ENCODE data around the gene ZNF664.

ZNF664 gene

GRCh38 chr12:124015494-124016461 is 42.8 kb downstream of the ZNF664 start:
- Histone ChIP-seq H3K27ac (ENCODE audit: low read length) (no peak overlapping the region), H3K4me1 (ENCODE audit: control insufficient read depth in 1 of 2, insufficient read depth in 2 of 2, low read length in 2 of 2) (no peaks in the 10 kb centered on the region), H3K9me3 (ENCODE audit: control insufficient read depth in 1 of 2, low read length in 2 of 2) (no peaks in the 10 kb centered on the region), H3K4me3 (ENCODE audit: low read depth in 1 of 2, low read length in 2 of 2) (no peak overlapping the region), H3K27me3 (ENCODE audit: low read depth, low read length) (no peaks in the 10 kb centered on the region), H3K36me3 (ENCODE audit: control insufficient read depth in 1 of 2, insufficient read depth in 2 of 2, low read length in 2 of 2) (peaks cover 17 to 28% of the 10 kb centered on the region in 2 donors)

- Histone ChIP-seq H3K27me3 (ENCODE audit: low read depth, low read length) (no peaks in the 10 kb centered on the region), H3K27ac (ENCODE audit: low read length) (no peak overlapping the region), H3K36me3 (ENCODE audit: control insufficient read depth in 1 of 2, insufficient read depth in 2 of 2, low read length in 2 of 2) (peaks cover 9 to 17% of the 10 kb centered on the region in 2 donors), H3K9me3 (ENCODE audit: control insufficient read depth in 1 of 2, low read length in 2 of 2) (no peaks in the 10 kb centered on the region), H3K4me3 (ENCODE audit: low read depth in 1 of 2, low read length in 2 of 2) (no peak overlapping the region), H3K4me1 (ENCODE audit: control insufficient read depth in 1 of 2, insufficient read depth in 2 of 2, low read length in 2 of 2) (no peaks in the 10 kb centered on the region)
Measured at GRCh38 chr12:124017064-124017463, 44.0 kb downstream of the ZNF664 start.

GRCh38 chr12:124018539-124018938 is 45.5 kb downstream of the ZNF664 start:
- Histone ChIP-seq H3K4me3 (ENCODE audit: low read depth in 1 of 2, low read length in 2 of 2) (no peak overlapping the region), H3K27me3 (ENCODE audit: low read depth, low read length) (no peaks in the 10 kb centered on the region), H3K9me3 (ENCODE audit: control insufficient read depth in 1 of 2, low read length in 2 of 2) (no peaks in the 10 kb centered on the region), H3K36me3 (ENCODE audit: control insufficient read depth in 1 of 2, insufficient read depth in 2 of 2, low read length in 2 of 2) (peaks cover 0 to 2% of the 10 kb centered on the region in 2 donors), H3K4me1 (ENCODE audit: control insufficient read depth in 1 of 2, insufficient read depth in 2 of 2, low read length in 2 of 2) (no peaks in the 10 kb centered on the region), H3K27ac (ENCODE audit: low read length) (no peak overlapping the region)

GRCh38 chr12:124019115-124019514 is 46.1 kb downstream of the ZNF664 start:
- H3K27me3 ChIP-seq (ENCODE audit: low read depth, low read length), result no peaks in the 10 kb centered on the region
- H3K4me3 ChIP-seq (ENCODE audit: low read depth in 1 of 2, low read length in 2 of 2), result no peak overlapping the region
- H3K9me3 ChIP-seq (ENCODE audit: control insufficient read depth in 1 of 2, low read length in 2 of 2), result no peaks in the 10 kb centered on the region
- no peaks in the 10 kb centered on the region for H3K4me1 ChIP-seq (ENCODE audit: control insufficient read depth in 1 of 2, insufficient read depth in 2 of 2, low read length in 2 of 2)
- H3K27ac ChIP-seq (ENCODE audit: low read length), result no peak overlapping the region
- H3K36me3 ChIP-seq (ENCODE audit: control insufficient read depth in 1 of 2, insufficient read depth in 2 of 2, low read length in 2 of 2), result no peaks in the 10 kb centered on the region

- H3K27ac ChIP-seq (ENCODE audit: low read length), result no peak overlapping the region
- H3K4me1 ChIP-seq (ENCODE audit: control insufficient read depth in 1 of 2, insufficient read depth in 2 of 2, low read length in 2 of 2), result no peaks in the 10 kb centered on the region
- no peak overlapping the region for H3K4me3 ChIP-seq (ENCODE audit: low read depth in 1 of 2, low read length in 2 of 2)
- H3K27me3 ChIP-seq (ENCODE audit: low read depth, low read length), result no peaks in the 10 kb centered on the region
- H3K36me3 ChIP-seq (ENCODE audit: control insufficient read depth in 1 of 2, insufficient read depth in 2 of 2, low read length in 2 of 2), result no peaks in the 10 kb centered on the region
- no peaks in the 10 kb centered on the region for H3K9me3 ChIP-seq (ENCODE audit: control insufficient read depth in 1 of 2, low read length in 2 of 2)
Measured at GRCh38 chr12:124020514-124020949, 47.5 kb downstream of the ZNF664 start.

- no peak overlapping the region for H3K4me3 ChIP-seq (ENCODE audit: low read depth in 1 of 2, low read length in 2 of 2)
- no peak overlapping the region for H3K27ac ChIP-seq (ENCODE audit: low read length)
- H3K36me3 ChIP-seq (ENCODE audit: control insufficient read depth in 1 of 2, insufficient read depth in 2 of 2, low read length in 2 of 2), result no peaks in the 10 kb centered on the region
- H3K4me1 ChIP-seq (ENCODE audit: control insufficient read depth in 1 of 2, insufficient read depth in 2 of 2, low read length in 2 of 2), result no peaks in the 10 kb centered on the region
- H3K9me3 ChIP-seq (ENCODE audit: control insufficient read depth in 1 of 2, low read length in 2 of 2), result no peaks in the 10 kb centered on the region
- H3K27me3 ChIP-seq (ENCODE audit: low read depth, low read length), result no peaks in the 10 kb centered on the region
Measured at GRCh38 chr12:124021007-124021406, 48.0 kb downstream of the ZNF664 start.

GRCh38 chr12:124022161-124022560 is 49.1 kb downstream of the ZNF664 start:
- Histone ChIP-seq H3K4me1 (ENCODE audit: control insufficient read depth in 1 of 2, insufficient read depth in 2 of 2, low read length in 2 of 2) (no peaks in the 10 kb centered on the region), H3K4me3 (ENCODE audit: low read depth in 1 of 2, low read length in 2 of 2) (no peak overlapping the region), H3K9me3 (ENCODE audit: control insufficient read depth in 1 of 2, low read length in 2 of 2) (no peaks in the 10 kb centered on the region), H3K27me3 (ENCODE audit: low read depth, low read length) (no peaks in the 10 kb centered on the region), H3K36me3 (ENCODE audit: control insufficient read depth in 1 of 2, insufficient read depth in 2 of 2, low read length in 2 of 2) (no peaks in the 10 kb centered on the region), H3K27ac (ENCODE audit: low read length) (no peak overlapping the region)

- H3K4me1 ChIP-seq (ENCODE audit: control insufficient read depth in 1 of 2, insufficient read depth in 2 of 2, low read length in 2 of 2), result no peaks in the 10 kb centered on the region
- no peaks in the 10 kb centered on the region for H3K27me3 ChIP-seq (ENCODE audit: low read depth, low read length)
- H3K9me3 ChIP-seq (ENCODE audit: control insufficient read depth in 1 of 2, low read length in 2 of 2), result no peaks in the 10 kb centered on the region
- H3K4me3 ChIP-seq (ENCODE audit: low read depth in 1 of 2, low read length in 2 of 2), result no peak overlapping the region
- H3K36me3 ChIP-seq (ENCODE audit: control insufficient read depth in 1 of 2, insufficient read depth in 2 of 2, low read length in 2 of 2), result no peaks in the 10 kb centered on the region
- H3K27ac ChIP-seq (ENCODE audit: low read length), result no peak overlapping the region
Measured at GRCh38 chr12:124024263-124024678, 51.3 kb downstream of the ZNF664 start.

GRCh38 chr12:124024776-124025175 is 51.8 kb downstream of the ZNF664 start:
- Histone ChIP-seq H3K4me1 (ENCODE audit: control insufficient read depth in 1 of 2, insufficient read depth in 2 of 2, low read length in 2 of 2) (no peaks in the 10 kb centered on the region), H3K27ac (ENCODE audit: low read length) (no peak overlapping the region), H3K36me3 (ENCODE audit: control insufficient read depth in 1 of 2, insufficient read depth in 2 of 2, low read length in 2 of 2) (no peaks in the 10 kb centered on the region), H3K9me3 (ENCODE audit: control insufficient read depth in 1 of 2, low read length in 2 of 2) (no peaks in the 10 kb centered on the region), H3K4me3 (ENCODE audit: low read depth in 1 of 2, low read length in 2 of 2) (no peak overlapping the region), H3K27me3 (ENCODE audit: low read depth, low read length) (no peaks in the 10 kb centered on the region)

- H3K27ac ChIP-seq (ENCODE audit: low read length), result no peak overlapping the region
- no peaks in the 10 kb centered on the region for H3K4me1 ChIP-seq (ENCODE audit: control insufficient read depth in 1 of 2, insufficient read depth in 2 of 2, low read length in 2 of 2)
- no peaks in the 10 kb centered on the region for H3K9me3 ChIP-seq (ENCODE audit: control insufficient read depth in 1 of 2, low read length in 2 of 2)
- H3K36me3 ChIP-seq (ENCODE audit: control insufficient read depth in 1 of 2, insufficient read depth in 2 of 2, low read length in 2 of 2), result no peaks in the 10 kb centered on the region
- no peak overlapping the region for H3K4me3 ChIP-seq (ENCODE audit: low read depth in 1 of 2, low read length in 2 of 2)
- no peaks in the 10 kb centered on the region for H3K27me3 ChIP-seq (ENCODE audit: low read depth, low read length)
Measured at GRCh38 chr12:124025661-124026060, 52.6 kb downstream of the ZNF664 start.

- H3K4me3 ChIP-seq (ENCODE audit: low read depth in 1 of 2, low read length in 2 of 2), result no peak overlapping the region
- H3K36me3 ChIP-seq (ENCODE audit: control insufficient read depth in 1 of 2, insufficient read depth in 2 of 2, low read length in 2 of 2), result no peaks in the 10 kb centered on the region
- H3K27ac ChIP-seq (ENCODE audit: low read length), result no peak overlapping the region
- H3K9me3 ChIP-seq (ENCODE audit: control insufficient read depth in 1 of 2, low read length in 2 of 2), result no peaks in the 10 kb centered on the region
- H3K27me3 ChIP-seq (ENCODE audit: low read depth, low read length), result no peaks in the 10 kb centered on the region
- H3K4me1 ChIP-seq (ENCODE audit: control insufficient read depth in 1 of 2, insufficient read depth in 2 of 2, low read length in 2 of 2), result no peaks in the 10 kb centered on the region
Measured at GRCh38 chr12:124026755-124027745, 54.0 kb downstream of the ZNF664 start.
